IPS-18c (cell line): ENCODE results near the gene OR6B3.

Source experiments
- H3K4me3 ChIP-seq: 2 replicates; pipeline ENCODE4 v1.7.0; 2013; ENCODE audit warnings: low read depth, mild to moderate bottlenecking, low read length, moderate library complexity; ENCODE audit not compliant: insufficient read depth
- H3K9me3 ChIP-seq: one replicate; pipeline ENCODE4 v1.6.1; 2013; ENCODE audit warnings: mild to moderate bottlenecking, low read length, moderate library complexity; ENCODE audit not compliant: control insufficient read depth, insufficient read depth

The OR6B3 gene

DNA sequence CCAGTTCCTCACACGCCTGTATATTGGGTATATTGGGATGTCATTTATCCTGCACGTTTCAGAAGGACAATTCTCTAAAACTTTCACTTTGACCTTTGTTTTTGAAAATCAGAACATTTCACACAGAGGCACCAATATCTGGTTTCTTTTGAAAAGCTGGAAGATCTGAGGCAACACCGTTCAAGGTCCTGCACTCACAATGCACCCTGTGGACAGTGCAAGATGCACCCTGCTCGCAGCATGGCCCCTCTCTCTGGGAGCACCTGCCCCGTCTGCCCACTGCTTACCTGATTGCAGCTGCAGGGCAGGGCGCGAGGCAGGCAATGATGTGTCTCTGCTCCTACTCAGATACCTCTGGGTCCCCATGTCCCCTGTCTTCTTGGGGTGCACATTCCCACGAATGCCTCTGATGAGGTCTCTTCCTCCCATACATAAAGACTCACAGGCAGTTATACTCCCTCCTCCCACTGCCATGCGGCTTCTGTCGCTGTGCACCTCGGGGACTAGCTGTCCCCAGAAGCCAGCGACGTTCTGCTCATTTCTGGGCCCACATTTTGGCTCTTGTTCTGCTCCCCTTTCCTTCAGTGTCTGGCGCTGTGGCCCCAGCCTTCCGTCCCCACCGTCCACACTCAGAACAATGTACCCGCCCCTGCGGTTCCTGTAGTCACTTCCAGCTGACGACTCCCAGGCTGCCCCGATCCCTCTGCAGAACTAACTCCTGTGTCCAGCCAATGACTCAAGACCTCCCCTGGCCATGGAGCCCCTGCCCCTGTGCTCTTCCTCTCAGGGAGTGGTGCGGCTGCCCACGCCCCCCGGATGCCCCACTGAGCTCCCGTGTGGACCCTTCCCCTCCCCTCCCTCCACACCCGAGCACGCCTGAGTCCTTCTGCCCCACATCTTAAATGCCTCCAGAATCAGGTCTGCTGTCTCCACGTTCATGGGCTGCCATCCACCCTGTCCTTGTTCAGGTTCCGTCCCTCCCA lies at the start of gene OR6B3:
Gene OR6B3 (minus strand): TSS at position 349 of the 983 bp plus-strand sequence.
- Histone ChIP-seq H3K4me3 (no peak within 1 kb of the TSS), H3K9me3 (no peaks in the 10 kb centered on the region)

DNA sequence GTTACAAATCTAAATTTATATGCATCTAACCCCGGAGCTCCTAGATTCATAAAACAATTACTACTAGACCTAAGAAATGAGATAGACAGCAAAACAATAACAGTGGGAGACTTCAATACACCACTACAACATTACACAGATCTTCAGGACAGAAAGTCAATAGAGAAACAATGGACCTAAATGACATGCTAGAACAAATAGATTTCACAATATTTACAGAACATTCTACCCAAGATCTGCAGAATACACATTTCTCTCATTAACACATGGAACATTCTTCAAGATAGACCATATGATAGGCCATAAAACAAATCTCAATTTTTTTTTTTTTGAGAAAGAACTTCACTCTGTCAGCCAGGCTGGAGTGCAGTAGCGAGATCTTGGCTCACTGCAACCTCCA lies 45.0 kb upstream of the OR6B3 start:
- no peaks in the 10 kb centered on the region for H3K9me3 ChIP-seq
- no peak overlapping the region for H3K4me3 ChIP-seq

DNA sequence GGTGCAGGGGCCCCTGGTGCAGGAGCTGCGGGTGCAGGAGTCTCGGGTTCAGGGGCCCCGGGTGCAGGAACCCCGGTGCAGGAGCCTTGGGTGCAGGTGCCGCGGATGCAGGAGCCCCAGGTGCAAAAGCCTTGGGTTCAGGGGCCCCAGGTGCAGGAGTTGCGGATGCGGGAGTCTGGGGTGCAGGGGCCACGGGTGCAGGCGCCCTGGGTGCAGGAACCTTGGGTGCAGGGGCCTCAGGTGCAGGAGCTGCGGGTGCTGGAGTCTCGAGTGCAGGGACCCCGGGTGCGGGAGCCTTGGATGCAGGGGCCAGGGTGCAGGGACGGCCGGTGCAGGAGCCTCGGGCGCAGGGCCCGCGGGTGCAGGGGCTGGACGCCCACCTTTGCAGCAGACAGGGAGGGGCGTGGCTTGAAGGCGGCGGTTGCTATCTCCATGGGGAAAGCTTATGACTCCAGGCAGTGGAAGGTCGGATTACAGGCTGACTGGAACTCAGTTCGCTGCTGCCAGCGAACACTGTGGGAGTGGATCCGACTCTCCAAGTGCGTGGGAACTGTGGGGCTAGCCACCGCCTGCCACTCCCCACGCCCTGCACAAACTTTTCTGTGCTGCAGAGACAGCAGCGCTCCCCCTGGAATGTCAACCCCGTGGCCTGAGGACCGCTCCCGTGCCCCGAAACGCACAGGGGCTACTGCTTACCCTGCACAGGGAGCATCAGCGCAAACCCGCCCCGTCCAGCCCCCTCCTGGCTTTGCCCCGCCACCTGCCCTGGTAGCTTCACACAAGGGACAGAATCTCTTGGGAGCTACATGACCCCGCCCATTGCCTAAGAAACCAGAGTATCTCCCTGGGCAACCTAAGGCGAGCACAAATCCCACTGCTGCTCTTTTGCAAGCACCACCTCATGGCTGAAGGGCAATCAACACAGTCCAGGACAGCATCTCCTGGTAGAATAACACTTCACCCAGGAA lies 42.5 kb upstream of the OR6B3 start:
- H3K4me3 ChIP-seq = peak overlapping the region; percentile 61
- H3K9me3 ChIP-seq = no peaks in the 10 kb centered on the region

DNA sequence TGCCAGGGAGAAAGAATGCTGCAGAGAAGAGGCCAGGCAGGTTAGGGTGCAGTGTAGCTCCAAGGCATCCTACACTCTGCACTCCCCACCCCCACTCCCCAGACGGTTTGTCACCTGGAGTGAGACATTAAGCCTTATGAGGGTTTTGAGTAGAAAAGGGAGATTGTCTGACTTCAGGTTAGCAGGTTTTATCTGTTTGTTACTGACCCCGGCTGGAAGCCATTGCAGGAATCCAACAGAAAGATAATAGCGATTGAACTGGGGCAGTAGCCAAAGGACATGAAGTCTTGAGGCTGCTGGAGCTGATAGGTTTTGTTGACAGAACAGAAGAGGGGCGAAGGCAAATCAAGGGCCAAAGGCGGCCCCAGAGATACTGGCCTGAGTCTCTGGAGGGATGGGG lies 36.0 kb upstream of the OR6B3 start:
- no peaks in the 10 kb centered on the region for H3K9me3 ChIP-seq
- no peak overlapping the region; the same call in 1 of the 2 replicates for H3K4me3 ChIP-seq

DNA sequence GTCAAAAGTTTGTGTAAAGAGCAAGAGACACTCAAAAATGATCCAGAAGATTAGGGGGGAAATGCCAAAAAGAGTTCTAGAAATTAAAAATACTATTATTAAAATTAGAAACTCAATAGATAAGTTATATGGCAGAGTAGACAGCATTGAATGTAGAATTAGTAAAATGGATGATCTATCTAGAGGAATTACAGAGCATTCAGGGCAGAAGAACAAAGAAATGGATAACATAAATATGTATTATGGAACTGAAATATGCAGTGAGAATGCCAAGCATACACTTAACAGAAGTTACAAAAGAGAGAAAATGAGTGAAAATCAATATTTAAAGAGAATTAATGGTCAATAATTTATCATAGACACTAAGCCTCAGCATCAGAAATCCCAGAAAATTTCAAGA lies 33.2 kb upstream of the OR6B3 start:
- Histone ChIP-seq H3K4me3 (no peak overlapping the region), H3K9me3 (no peaks in the 10 kb centered on the region)

DNA sequence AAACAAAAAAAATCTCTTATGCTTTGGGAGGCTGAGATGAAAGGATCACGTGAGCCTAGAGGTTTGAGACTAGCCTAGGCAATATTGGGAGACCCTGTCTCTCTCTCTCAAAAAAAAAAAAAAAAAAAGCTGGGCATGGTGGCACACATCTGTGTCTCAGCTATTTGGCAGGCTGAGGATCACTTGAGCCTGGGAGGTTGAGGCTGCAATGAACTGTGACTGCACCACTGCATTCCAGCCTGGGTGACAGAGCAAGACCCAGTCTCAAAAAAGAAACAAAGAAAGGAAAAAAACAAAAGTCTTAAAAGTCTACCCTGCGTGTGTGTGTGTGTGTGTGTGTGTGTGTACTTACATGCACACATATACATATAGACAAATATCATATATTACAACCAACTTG lies 25.3 kb upstream of the OR6B3 start:
- Histone ChIP-seq H3K9me3 (no peaks in the 10 kb centered on the region), H3K4me3 (no peak overlapping the region)

DNA sequence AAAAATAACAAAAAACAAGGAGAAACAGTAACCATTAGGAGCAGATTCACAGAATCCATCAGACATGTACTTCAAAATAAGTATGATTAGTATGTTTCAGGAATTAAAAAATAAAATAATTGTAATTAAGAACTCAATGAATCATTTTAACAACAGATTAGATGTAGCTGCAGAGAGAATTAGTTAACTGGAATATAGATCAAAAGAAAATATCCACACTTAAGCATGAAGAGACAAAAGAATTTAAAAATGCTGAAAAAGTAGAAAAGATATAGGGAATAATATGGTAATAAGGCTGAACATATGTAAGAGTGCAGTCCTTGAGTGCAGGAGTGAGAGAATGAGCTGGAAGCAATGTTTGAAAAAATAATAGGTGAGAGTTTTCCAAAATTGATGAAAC lies 24.1 kb upstream of the OR6B3 start:
- Histone ChIP-seq H3K9me3 (no peaks in the 10 kb centered on the region), H3K4me3 (no peak overlapping the region)

DNA sequence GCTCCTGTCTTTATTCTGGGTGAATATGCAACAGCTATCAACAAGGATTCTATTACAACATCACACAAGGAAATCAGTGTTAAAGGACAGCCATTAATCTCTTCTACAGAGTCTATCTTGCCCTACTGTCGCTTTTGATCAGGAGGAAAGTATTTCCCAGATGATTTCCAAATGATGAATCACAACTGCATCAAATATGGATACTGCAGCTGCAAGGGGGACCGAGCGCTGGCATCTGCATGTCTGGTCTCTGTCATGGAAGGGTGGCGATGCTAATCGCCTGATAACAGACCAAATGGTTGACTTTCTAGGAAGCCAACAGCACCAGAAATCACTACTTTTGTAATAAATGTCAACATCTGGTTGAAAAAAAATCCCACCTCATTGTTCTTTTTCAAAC lies 21.2 kb upstream of the OR6B3 start:
- Histone ChIP-seq H3K9me3 (no peaks in the 10 kb centered on the region), H3K4me3 (no peak overlapping the region)

DNA sequence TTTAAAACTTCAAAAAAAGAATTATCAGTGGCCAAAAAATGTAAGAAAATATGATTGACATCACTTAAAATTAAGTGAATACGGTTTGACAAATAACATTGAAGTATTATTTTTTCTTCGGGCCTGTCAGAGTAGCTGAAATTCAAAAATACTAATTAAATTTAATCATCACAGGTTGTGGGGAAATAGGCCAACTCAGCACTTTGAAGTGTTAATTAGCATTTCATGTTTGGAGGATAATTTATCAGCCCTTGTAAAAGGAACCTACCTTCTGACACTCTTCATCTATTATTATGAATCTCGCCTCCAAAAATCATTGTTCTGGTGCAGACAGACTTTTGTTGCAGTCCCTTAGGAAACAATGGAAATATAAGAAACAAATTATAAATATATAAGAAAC lies 17.6 kb upstream of the OR6B3 start:
- H3K4me3 ChIP-seq = no peak overlapping the region
- no peaks in the 10 kb centered on the region for H3K9me3 ChIP-seq

DNA sequence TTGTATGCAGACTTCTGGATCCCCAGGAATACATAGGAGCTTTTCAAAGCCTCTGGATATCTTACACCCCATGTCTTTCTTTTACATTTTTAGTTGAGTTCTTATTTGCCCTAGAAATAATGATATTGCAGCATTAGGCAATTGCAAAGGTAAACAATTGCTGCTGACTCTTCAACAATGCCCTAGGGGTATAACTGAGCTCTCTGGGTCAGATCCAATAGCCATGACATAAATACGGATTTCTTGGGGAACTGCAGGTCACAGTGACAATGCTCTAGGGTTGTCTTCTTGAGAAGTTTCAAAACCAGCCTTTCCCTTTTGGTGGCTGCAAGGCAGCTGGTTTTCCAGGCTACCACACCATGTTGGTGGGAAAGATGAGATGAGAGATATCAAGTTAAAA lies 16.5 kb upstream of the OR6B3 start:
- Histone ChIP-seq H3K9me3 (no peaks in the 10 kb centered on the region), H3K4me3 (no peak overlapping the region)

DNA sequence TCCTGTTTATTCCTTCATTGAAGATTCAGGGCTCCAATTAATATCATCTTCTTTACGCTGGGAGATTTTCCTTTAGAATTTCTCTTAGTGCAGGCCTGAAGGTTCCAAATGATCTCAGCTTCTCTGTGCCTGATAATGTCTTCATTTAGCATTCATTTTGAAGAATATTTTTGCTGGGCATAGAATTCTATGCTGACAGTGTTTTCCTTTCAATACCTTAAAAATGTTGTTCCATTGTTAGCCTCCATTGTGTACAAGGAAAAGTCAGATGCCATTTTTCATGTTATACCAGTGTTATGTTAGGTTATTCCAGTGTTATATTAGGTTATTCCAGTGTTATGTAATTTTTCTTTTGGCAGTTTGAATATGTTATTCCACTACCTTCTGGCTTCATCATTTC lies 14.9 kb upstream of the OR6B3 start:
- Histone ChIP-seq H3K9me3 (no peaks in the 10 kb centered on the region), H3K4me3 (no peak overlapping the region)

DNA sequence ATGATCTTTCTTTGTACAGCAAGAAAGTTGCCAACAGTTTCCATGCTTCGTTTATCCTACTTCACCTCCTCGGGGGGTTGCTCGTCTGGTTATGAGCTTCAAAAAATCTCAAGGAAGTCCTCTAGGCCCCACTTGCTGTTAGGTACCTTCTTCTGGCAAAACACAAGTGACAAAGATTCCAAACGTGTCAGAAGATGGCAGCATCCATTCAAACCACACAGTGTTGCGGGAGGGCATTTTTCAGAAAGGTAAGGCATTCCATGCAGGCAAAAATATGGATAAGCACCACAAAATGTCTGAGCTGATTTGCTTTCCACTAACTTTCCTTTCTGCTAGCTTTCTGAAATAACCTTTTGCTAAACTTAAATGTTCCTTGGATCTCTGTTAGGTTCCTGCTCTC lies 13.2 kb upstream of the OR6B3 start:
- Histone ChIP-seq H3K9me3 (no peaks in the 10 kb centered on the region), H3K4me3 (no peak overlapping the region)

DNA sequence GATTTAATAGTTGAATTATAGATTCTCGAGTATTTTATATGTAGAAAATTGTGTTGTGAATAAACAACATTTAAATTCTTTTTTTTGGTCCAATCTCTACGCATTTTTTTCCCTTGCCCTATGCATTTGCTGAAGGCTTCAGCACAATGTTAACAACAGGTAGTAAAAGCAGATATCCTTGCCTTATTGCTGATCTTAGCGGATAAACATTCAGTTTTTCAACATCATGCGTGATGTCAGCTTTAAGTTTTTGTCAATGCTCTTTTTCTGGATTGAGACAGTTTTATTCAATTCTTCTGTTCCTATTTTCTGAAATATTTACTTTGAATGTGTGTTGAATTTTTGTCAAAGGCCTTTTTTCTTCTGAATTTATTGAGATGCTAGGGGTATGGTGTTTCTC lies 11.6 kb upstream of the OR6B3 start:
- no peaks in the 10 kb centered on the region for H3K9me3 ChIP-seq
- H3K4me3 ChIP-seq = no peak overlapping the region

DNA sequence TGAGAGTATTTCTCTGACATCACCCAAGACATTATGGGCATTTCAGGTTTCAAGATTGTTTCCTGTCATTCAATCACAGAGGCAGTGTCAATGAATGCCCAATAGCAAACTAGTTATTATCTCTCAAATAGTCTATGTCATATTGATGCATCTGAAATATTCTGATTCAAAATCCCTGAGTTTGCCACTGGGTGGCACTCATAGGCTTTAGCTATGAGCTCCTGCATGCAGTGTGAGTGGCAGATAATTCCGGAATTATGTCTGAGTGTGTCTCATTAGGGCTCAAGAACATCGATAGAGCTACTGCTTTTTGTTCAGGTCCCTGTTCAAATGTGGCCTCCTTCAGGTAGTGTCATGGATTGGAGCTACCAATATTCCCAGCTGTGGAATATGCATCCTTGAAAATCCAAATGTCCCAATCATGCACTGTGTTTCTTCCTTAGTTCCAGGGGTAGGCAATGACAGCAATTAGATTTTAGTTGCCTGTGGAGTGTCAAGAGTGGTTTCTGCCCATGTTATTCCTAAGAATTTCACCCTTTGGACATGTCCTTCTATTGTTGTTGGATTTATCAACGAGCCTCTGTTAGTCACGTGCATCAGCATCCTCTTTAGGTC lies 7.8 kb upstream of the OR6B3 start:
- Histone ChIP-seq H3K9me3 (no peaks in the 10 kb centered on the region), H3K4me3 (no peak overlapping the region)

DNA sequence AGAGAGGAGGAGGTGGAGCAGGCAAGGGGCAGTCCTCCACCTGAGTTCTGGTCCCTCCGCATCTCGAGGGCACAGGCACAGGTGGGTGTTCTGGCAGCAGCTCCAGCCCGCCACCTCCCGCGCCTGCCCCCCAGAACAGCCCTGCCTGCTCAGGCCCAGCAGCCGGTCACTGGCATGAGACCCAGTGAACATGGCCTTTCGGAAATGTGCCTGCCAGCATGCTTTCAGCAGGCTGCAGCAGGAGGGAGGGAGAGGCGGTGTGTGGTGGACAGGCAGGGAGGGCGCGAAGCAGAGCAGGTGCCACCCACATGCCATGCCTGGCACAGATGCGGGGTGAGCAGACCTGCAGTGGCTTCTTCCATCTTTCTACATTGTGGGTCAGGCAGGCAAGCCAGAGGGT lies 3.4 kb upstream of the OR6B3 start:
- no peaks in the 10 kb centered on the region for H3K9me3 ChIP-seq
- H3K4me3 ChIP-seq = no peak overlapping the region

DNA sequence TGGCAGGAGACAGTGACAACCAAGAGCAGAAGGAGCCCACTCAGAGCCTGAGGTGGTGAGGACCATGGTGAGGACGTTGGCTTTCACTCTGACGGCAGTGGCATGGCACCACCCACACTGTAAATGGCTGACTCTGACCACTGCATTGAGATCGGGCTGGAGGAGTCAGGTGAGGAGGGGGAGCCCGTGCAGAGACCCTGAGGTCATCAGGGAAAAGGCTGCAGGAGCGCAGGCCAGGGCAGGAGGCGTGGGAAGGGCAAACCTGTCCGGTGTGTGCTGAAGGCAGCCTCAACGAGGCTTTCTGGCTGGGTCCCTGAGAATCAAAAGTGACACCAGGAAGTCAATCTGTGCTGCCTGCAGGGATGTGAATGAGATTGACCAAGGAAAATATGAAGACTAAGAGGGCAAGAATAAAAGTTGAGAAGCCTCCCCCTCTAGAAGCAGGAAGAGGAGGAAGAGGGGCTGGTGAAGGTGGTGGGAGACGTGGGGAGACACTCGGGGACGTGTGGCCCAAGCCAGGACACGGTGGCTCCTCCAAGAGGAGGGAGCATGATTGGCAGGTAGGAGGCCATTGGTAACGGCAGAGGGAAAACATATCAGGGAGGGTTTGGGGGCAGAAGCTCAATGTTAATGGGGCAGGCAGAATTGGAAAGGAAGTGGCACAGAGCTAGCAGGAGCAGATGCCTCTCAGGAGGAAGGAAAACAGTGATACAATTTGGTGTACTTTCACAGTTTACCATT lies 2.0 kb upstream of the OR6B3 start:
- Histone ChIP-seq H3K9me3 (no peaks in the 10 kb centered on the region), H3K4me3 (no peak overlapping the region)

DNA sequence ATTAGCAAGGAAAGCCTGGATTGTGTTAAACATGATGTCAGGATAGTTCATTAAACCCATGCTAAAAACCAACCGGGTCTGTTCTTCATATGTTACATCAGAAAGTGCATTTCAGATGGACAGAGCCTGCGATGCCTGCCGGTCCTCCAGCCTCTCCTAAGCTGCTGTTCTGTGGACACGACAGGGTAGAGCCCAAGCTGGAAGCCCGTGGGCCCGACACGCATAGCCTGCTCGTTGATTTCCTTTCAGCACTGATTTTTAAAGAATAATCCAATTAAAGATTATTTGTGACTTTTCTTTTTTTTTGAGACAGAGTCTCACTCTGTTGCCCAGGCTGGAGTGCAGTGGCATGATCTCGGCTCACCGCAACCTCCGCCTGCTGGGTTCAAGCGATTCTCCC lies 797 bp downstream of the OR6B3 start:
- no peak overlapping the region for H3K4me3 ChIP-seq

More for the DNA sequence above, 797 bp downstream of the OR6B3 start:
- no peaks in the 10 kb centered on the region for H3K9me3 ChIP-seq
